ENCODE results near the gene MC1R. TPM values are rescaled to one million over a fixed set of nuclear protein-coding genes. Genes with fewer than 3 reads are reported as not detected.

Gene MC1R
- total RNA-seq, 3 donors from 2014 or later (not counting 1 experiment from before 2014, with no cell fraction given), result 12.3 to 22.2 (median 13.7) TPM

GRCh38 chr16:89922884-89923639 lies 4.4 kb downstream of the MC1R start, which contains the start of gene TUBB3:
TSS of gene TUBB3 (plus strand) at chr16:89923342. CDS start at chr16:89923402, 60 bp downstream.
- H3K9me3 ChIP-seq (ENCODE audit: control insufficient read depth, insufficient read depth, low read length), result no peaks in the 10 kb centered on the region
- under 1% methylated on average over 88 of the region's 88 CpGs for WGBS (ENCODE audit: insufficient coverage)
- TF ChIP-seq, protein P1, sequence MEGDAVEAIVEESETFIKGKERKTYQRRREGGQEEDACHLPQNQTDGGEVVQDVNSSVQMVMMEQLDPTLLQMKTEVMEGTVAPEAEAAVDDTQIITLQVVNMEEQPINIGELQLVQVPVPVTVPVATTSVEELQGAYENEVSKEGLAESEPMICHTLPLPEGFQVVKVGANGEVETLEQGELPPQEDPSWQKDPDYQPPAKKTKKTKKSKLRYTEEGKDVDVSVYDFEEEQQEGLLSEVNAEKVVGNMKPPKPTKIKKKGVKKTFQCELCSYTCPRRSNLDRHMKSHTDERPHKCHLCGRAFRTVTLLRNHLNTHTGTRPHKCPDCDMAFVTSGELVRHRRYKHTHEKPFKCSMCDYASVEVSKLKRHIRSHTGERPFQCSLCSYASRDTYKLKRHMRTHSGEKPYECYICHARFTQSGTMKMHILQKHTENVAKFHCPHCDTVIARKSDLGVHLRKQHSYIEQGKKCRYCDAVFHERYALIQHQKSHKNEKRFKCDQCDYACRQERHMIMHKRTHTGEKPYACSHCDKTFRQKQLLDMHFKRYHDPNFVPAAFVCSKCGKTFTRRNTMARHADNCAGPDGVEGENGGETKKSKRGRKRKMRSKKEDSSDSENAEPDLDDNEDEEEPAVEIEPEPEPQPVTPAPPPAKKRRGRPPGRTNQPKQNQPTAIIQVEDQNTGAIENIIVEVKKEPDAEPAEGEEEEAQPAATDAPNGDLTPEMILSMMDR (IDR thresholded peaks at IDR 0.05), result no peak
- Mint-ChIP-seq H3K4me1 (peaks cover 15 to 28% of the 10 kb centered on the region in 2 donors), H3K36me3 (no peaks in the 10 kb centered on the region), H3K27ac (no peak within 1 kb of the TSS), H3K9me3 (no peaks in the 10 kb centered on the region), H3K4me3 (peak within 1 kb of the TSS; percentile 40), H3K27me3 (ENCODE audit: low read depth in 2 of 2) (peaks cover 11 to 33% of the 10 kb centered on the region in 2 donors)
- H3K27ac ChIP-seq (ENCODE audit: low read length), result no peak within 1 kb of the TSS
- H3K36me3 ChIP-seq (ENCODE audit: control insufficient read depth, insufficient read depth, low read length), result no peaks in the 10 kb centered on the region
- H3K4me3 ChIP-seq (ENCODE audit: low read length), result peak within 1 kb of the TSS; percentile 11
- intact Hi-C loops (cut with micrococcal nuclease), result no loop called here
- DNase-seq, result peak in 1 of 2 donors; percentile 57
- H3K27me3 ChIP-seq (ENCODE audit: control insufficient read depth, insufficient read depth, low read length), result peaks cover 80% of the 10 kb centered on the region
- peak in 1 of 3 donors; percentile 17 for ATAC-seq
- peaks cover 61% of the 10 kb centered on the region for H3K4me1 ChIP-seq (ENCODE audit: control insufficient read depth, insufficient read depth, low read length)

GRCh38 chr16:89923640-89924296 lies 5.1 kb downstream of the MC1R start:
- H3K27ac Mint-ChIP-seq, result no peak overlapping the region
- WGBS (ENCODE audit: insufficient coverage), result 7% methylated on average over 39 of the region's 41 CpGs
- Histone ChIP-seq H3K27ac (ENCODE audit: low read length) (no peak overlapping the region), H3K27me3 (ENCODE audit: control insufficient read depth, insufficient read depth, low read length) (peaks cover 78% of the 10 kb centered on the region), H3K9me3 (ENCODE audit: control insufficient read depth, insufficient read depth, low read length) (no peaks in the 10 kb centered on the region), H3K4me1 (ENCODE audit: control insufficient read depth, insufficient read depth, low read length) (peaks cover 54% of the 10 kb centered on the region), H3K4me3 (ENCODE audit: low read length) (no peak overlapping the region), H3K36me3 (ENCODE audit: control insufficient read depth, insufficient read depth, low read length) (no peaks in the 10 kb centered on the region)
- intact Hi-C loops (cut with micrococcal nuclease), result no loop called here
- peaks cover 9 to 21% of the 10 kb centered on the region in 2 donors for H3K4me1 Mint-ChIP-seq
- H3K36me3 Mint-ChIP-seq, result no peaks in the 10 kb centered on the region
- H3K9me3 Mint-ChIP-seq, result no peaks in the 10 kb centered on the region
- no peak overlapping the region for H3K4me3 Mint-ChIP-seq
- TF ChIP-seq, protein P1 (IDR thresholded peaks at IDR 0.05), result no peak
- no peak for ATAC-seq
- DNase-seq, result no peak
- peaks cover 11 to 30% of the 10 kb centered on the region in 2 donors for H3K27me3 Mint-ChIP-seq (ENCODE audit: low read depth in 2 of 2)

GRCh38 chr16:89924297-89924924 lies 5.7 kb downstream of the MC1R start:
- TF ChIP-seq, protein P1 (IDR thresholded peaks at IDR 0.05), result no peak
- Mint-ChIP-seq H3K27ac (no peak overlapping the region), H3K4me3 (peak overlapping the region; percentile 56), H3K27me3 (ENCODE audit: low read depth in 2 of 2) (peaks cover 9 to 28% of the 10 kb centered on the region in 2 donors), H3K36me3 (no peaks in the 10 kb centered on the region), H3K4me1 (peaks cover 8 to 18% of the 10 kb centered on the region in 2 donors), H3K9me3 (no peaks in the 10 kb centered on the region)
- H3K9me3 ChIP-seq (ENCODE audit: control insufficient read depth, insufficient read depth, low read length), result no peaks in the 10 kb centered on the region
- no peak overlapping the region for H3K27ac ChIP-seq (ENCODE audit: low read length)
- H3K36me3 ChIP-seq (ENCODE audit: control insufficient read depth, insufficient read depth, low read length), result no peaks in the 10 kb centered on the region
- H3K27me3 ChIP-seq (ENCODE audit: control insufficient read depth, insufficient read depth, low read length), result peaks cover 71% of the 10 kb centered on the region
- WGBS (ENCODE audit: insufficient coverage), result 2% methylated on average over 14 of the region's 14 CpGs
- intact Hi-C loops (cut with micrococcal nuclease), result no loop called here
- H3K4me3 ChIP-seq (ENCODE audit: low read length), result no peak overlapping the region
- DNase-seq (peak in 1 of 2 donors; percentile 71), ATAC-seq (peak in 2 of 3 donors; percentile 23 to 46)
- peaks cover 49% of the 10 kb centered on the region for H3K4me1 ChIP-seq (ENCODE audit: control insufficient read depth, insufficient read depth, low read length)

Measured in natural killer cell (primary cell).